Gastroesophageal sphincter (tissue), 3 donors: ENCODE results near the gene SNTG2.

ENCODE experiments used
- POLR2A ChIP-seq, 2 donors: fragments of 450-650 bp; IDR thresholded peaks; one replicate each; pipeline ENCODE4 v1.6.1; 2017; ENCODE audit warnings: antibody characterized with exemption in 2 of 2, mild to moderate bottlenecking in 2 of 2, moderate library complexity in 1 of 2
- TF ChIP-seq, protein P1 (sequence below), 4 experiments: fragments of 200-600 bp in 2 of 4; fragments of 450-650 bp in 2 of 4; sonication (generic) in 1 of 4; IDR thresholded peaks; one replicate each; pipeline ENCODE4 v1.5.1; 2017 to 2019; ENCODE audit warnings: antibody characterized with exemption in 4 of 4, mild to moderate bottlenecking in 2 of 4, moderate library complexity in 2 of 4

DNA sequence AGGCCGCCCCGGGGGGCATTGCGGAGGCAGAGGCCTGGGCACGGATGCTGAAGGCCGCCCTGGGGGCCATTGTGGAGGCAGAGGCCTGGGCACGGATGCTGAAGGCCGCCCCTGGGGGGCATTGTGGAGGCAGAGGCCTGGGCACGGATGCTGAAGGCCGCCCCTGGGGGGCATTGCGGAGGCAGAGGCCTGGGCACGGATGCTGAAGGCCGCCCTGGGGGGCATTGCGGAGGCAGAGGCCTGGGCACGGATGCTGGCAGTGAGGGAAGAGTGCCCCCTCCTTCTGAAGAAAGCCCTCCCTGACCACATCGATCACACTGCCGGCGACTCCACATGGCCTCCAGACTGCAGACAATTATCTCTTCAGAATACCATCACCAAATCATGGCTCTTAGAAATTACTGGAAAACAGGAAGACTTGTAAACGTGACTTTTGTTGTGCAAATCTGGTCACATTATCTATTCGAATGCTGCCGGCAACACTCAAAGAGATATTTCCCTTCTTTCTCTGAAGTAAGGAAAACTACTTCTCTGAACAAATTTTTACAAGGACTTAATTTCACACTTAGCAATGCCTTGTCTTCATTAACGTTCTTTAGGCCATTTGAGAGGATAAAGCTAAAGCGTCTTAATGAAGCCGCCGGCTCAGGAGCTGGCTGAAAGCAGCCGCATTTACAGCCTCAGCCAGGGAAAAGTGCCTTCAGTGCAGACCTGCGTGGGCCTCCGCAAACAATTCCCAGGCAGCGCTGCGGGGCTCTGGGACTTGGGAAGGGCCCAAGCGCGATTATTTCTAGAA is 18.1 kb upstream of the SNTG2 start:
- TF ChIP-seq POLR2A (IDR thresholded peaks at IDR 0.05): no peak
- TF ChIP-seq, protein P1, sequence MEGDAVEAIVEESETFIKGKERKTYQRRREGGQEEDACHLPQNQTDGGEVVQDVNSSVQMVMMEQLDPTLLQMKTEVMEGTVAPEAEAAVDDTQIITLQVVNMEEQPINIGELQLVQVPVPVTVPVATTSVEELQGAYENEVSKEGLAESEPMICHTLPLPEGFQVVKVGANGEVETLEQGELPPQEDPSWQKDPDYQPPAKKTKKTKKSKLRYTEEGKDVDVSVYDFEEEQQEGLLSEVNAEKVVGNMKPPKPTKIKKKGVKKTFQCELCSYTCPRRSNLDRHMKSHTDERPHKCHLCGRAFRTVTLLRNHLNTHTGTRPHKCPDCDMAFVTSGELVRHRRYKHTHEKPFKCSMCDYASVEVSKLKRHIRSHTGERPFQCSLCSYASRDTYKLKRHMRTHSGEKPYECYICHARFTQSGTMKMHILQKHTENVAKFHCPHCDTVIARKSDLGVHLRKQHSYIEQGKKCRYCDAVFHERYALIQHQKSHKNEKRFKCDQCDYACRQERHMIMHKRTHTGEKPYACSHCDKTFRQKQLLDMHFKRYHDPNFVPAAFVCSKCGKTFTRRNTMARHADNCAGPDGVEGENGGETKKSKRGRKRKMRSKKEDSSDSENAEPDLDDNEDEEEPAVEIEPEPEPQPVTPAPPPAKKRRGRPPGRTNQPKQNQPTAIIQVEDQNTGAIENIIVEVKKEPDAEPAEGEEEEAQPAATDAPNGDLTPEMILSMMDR (IDR thresholded peaks at IDR 0.05): no peak
